Measurements from ENCODE around the gene CABLES1.
"Not testable (repeated sequence)": the region's sequence is repeated elsewhere in the genome, so short reads cannot be mapped to it uniquely, and the experiment has no call there.

CABLES1 gene

DNA sequence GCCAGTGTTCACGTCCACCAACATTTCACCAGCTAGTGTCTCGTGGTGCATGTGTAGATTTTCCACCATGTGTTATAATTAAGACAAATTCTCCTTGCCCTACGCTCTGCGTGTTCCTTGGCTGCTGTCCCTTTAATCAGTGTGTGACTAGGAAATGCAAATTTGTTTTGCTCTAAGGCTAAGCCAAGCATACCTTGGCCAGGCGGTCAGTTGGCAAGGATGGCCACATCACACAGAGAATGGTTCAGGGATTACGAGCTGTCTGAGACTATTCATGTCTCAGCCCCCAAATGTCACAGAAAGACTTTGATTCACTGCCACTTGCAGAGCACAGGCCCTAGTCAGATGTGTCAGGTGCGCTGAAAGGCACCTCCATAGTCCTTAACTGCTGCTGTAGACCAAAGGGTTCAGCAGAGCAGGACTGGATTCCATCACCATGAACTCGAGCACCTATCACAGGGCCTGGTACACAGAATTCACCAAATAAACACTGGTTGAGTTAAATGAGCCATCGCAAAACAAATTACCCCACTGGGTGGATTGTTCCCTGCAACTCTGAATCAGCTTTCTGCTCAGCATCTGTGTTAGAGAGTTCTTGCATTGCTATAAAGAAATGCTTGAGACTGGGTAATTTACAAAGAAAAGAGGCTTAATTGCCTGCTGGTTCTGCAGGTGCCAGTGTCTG lies 128.4 kb downstream of the CABLES1 start:
- H3K4me3 Mint-ChIP-seq, result no peak overlapping the region
- no peak overlapping the region for H3K27ac Mint-ChIP-seq
- peaks cover 26% of the 10 kb centered on the region for H3K4me1 Mint-ChIP-seq (ENCODE audit: low read depth)
- peaks cover 2% of the 10 kb centered on the region for H3K36me3 Mint-ChIP-seq (ENCODE audit: low read depth)
- H3K27me3 Mint-ChIP-seq (ENCODE audit: low read depth), result no peaks in the 10 kb centered on the region
- H3K9me3 Mint-ChIP-seq, result no peaks in the 10 kb centered on the region

DNA sequence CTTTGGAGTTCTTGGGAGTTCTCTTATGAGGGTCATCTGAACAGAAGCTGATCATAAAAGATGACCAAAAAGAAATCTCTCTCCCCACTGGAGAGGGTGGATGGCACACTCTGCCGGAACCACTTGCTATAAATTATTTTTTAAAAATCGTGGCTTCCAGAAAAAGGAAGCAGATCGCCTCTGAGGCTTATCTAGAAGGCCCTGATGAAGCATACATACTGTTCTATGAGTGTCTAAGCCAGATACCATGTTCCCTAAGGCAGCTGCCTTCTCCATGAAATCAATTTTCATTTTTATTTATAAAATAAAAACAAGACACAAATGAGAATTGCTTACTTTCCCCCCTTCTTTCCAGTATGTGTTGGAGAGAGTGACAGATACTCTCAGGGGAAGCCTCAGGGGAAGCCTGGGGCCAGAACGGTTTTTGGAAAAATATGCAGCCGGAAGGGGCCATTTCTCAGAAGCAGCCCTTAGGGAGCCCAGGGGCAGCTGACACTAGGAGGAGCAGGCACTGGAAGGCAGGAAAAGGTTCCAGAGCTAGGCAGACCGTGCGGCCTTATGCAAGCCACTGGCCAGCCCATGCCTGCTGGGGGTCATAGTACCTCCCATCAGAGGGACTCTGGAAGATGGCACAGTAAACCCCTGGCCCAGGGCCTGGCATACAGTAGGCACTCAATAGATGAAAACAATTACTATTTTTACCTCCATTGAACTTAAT lies 130.6 kb downstream of the CABLES1 start:
- Mint-ChIP-seq H3K36me3 (ENCODE audit: low read depth) (peaks cover 9% of the 10 kb centered on the region), H3K27ac (no peak overlapping the region), H3K27me3 (ENCODE audit: low read depth) (no peaks in the 10 kb centered on the region), H3K9me3 (peaks cover 19% of the 10 kb centered on the region), H3K4me3 (no peak overlapping the region), H3K4me1 (ENCODE audit: low read depth) (peaks cover 12% of the 10 kb centered on the region)

DNA sequence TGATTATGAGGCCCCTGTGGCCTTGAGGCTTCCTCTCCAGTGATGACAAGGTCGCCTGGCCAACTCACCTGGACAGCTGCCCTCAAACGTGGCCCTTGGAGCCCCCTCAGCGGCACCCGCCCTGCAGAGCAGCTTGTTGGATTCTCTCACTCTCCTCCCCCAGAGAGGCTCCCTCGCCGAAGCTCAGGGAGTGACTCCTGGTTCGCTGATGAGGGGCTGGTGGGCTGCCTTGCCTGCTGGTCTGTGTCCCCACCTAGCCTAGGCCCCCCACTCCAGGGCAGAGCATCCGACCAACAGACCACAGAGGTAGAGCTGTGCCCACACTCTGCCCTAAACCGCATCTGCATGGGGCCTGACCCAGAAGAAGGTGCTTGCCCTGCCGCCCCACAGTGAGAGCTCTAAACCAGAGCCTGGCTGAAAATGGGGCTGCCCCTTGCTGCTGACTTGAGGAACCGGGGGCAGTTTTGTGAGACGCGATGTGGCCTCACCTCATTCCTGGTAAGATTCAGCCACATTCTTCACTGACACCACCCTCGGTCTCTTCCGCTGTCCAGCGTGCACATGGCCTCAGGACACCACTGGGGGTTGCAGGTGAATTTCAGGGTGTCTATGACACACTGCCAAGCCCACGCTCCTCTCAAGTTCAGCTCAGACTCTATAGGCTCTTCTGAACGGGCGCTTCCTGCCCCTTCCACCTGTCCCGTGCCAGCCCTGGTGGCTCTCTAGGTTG lies 131.6 kb downstream of the CABLES1 start:
- H3K4me1 Mint-ChIP-seq (ENCODE audit: low read depth), result peaks cover 10% of the 10 kb centered on the region
- peaks cover 26% of the 10 kb centered on the region for H3K9me3 Mint-ChIP-seq
- H3K36me3 Mint-ChIP-seq (ENCODE audit: low read depth), result peaks cover 11% of the 10 kb centered on the region
- no peak overlapping the region for H3K4me3 Mint-ChIP-seq
- H3K27ac Mint-ChIP-seq, result no peak overlapping the region
- H3K27me3 Mint-ChIP-seq (ENCODE audit: low read depth), result no peaks in the 10 kb centered on the region

DNA sequence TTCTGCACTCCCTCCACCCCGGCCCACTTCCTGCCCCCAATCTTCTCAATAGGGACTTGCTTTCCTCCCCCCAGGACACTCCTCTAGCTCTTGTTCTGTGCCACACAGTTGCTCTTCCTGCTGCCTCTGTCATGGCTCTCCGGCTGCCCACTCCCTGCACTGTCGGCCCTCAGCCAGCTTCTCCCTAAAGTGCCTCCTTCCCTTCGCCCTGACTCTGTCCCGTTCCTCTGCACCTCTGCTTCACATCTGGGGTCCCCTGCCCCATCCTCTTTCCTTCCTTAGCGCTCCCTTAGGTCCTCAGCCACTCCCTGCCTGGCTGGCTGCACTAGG lies 132.1 kb downstream of the CABLES1 start:
- Mint-ChIP-seq H3K27ac (no peak overlapping the region), H3K4me1 (ENCODE audit: low read depth) (peaks cover 10% of the 10 kb centered on the region), H3K9me3 (peaks cover 26% of the 10 kb centered on the region)

DNA sequence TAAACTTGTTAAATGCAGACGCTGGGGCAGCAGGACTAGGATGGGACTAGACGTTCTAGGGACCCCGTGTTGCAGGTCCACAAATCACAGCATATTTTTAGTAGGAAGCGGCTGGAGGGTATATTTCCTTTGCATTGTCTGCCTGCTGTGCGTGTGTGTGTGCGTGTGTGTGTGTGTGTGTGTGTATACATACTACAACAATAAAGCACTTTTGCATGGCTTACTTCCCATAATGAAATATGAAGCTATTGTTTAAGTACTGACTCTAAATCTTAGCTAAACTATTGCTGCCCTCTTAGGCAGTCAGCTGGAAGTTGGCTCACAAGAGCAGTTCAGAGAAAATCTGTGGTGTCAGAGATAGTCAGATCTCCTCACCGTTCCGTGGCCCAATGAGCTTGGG lies 133.4 kb downstream of the CABLES1 start:
- H3K27me3 Mint-ChIP-seq (ENCODE audit: low read depth), result no peaks in the 10 kb centered on the region
- H3K4me1 Mint-ChIP-seq (ENCODE audit: low read depth), result peaks cover 10% of the 10 kb centered on the region
- H3K9me3 Mint-ChIP-seq, result peaks cover 26% of the 10 kb centered on the region
- no peak overlapping the region for H3K4me3 Mint-ChIP-seq
- H3K27ac Mint-ChIP-seq, result no peak overlapping the region
- peaks cover 11% of the 10 kb centered on the region for H3K36me3 Mint-ChIP-seq (ENCODE audit: low read depth)

More for the DNA sequence above, 132.1 kb downstream of the CABLES1 start:
- Mint-ChIP-seq H3K4me3 (no peak overlapping the region), H3K36me3 (ENCODE audit: low read depth) (peaks cover 11% of the 10 kb centered on the region), H3K27me3 (ENCODE audit: low read depth) (no peaks in the 10 kb centered on the region)

DNA sequence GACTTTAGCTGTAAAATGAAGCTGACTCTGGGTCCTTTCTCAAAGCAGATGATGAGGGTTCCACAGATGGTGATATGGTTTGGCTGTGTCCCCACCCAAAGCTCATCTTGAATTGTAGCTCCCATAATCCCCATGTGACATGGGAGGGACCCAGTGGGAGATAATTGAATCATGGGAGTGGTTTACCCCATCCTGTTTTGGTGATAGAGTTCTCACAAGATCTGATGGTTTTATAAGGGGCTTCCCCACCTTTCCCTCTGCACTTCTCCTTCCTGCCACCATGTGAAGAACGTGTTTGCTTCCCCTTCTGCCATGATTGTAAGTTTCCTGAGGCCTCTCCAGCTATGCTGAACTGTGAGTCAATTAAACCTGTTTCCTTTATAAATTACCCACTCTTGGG lies 133.8 kb downstream of the CABLES1 start:
- not testable (repeated sequence) for H3K27ac Mint-ChIP-seq; H3K27me3 Mint-ChIP-seq (ENCODE audit: low read depth)

DNA sequence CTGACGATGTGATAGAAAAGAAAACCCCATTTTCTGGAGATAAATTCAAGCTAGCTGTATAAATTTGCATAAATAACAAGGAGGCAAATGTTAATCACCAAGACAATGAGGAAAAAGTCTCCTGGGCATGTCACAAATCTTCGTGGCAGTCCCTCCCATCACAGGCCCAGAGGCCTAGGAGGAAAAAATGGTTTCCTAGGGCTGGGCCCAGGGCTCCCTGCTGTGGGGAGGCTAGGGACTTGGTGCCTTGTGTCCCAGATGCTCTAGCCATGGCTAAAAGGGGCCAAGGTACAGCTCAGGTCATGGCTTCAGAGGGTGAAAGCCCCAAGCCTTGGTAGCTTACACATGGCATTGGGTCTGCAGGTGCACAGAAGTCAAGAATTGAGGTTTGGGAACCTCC lies 134.6 kb downstream of the CABLES1 start:
- Mint-ChIP-seq H3K4me1 (ENCODE audit: low read depth) (peaks cover 10% of the 10 kb centered on the region), H3K27me3 (ENCODE audit: low read depth) (no peaks in the 10 kb centered on the region), H3K36me3 (ENCODE audit: low read depth) (peaks cover 11% of the 10 kb centered on the region), H3K27ac (no peak overlapping the region), H3K9me3 (peaks cover 26% of the 10 kb centered on the region), H3K4me3 (no peak overlapping the region)

More for the DNA sequence above, 133.8 kb downstream of the CABLES1 start:
- peaks cover 26% of the 10 kb centered on the region for H3K9me3 Mint-ChIP-seq
- H3K36me3 Mint-ChIP-seq (ENCODE audit: low read depth), result peaks cover 11% of the 10 kb centered on the region
- H3K4me3 Mint-ChIP-seq; H3K4me1 Mint-ChIP-seq (ENCODE audit: low read depth): not testable (repeated sequence)

DNA sequence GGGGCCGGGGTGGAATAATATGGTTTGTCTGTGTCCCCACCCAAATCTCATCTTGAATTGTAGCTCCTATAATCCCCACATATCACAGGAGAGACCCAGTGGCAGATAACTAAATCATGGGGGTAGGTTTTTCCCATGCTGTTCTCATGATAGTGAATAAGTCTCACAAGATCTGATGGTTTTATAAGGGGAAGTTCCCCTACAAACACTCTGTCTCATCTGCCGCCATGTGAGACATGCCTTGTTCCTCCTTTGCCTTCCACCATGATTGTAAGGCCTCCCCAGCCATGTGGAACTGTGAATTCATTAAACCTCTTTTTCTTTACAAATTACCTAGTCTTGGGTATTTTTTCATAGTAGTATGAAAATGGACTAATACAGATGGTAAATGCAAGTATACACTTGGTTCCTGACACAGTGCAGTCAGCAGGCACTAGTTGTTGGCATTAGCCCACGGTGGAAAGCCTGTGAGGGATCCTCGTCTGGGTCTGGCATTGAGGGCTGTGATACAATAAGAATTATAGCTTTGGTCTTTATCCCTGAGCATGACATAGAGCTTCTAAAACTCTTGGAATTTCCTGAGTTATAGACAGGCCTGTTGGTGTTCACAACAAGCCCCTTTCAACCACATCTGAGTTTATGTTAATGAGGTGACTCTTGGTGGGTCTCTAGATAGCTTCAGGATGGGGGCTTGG lies 135.8 kb downstream of the CABLES1 start:
- Mint-ChIP-seq H3K27ac (no peak overlapping the region), H3K36me3 (ENCODE audit: low read depth) (peaks cover 11% of the 10 kb centered on the region), H3K27me3 (ENCODE audit: low read depth) (no peaks in the 10 kb centered on the region), H3K9me3 (peaks cover 26% of the 10 kb centered on the region), H3K4me1 (ENCODE audit: low read depth) (peaks cover 10% of the 10 kb centered on the region), H3K4me3 (no peak overlapping the region)

DNA sequence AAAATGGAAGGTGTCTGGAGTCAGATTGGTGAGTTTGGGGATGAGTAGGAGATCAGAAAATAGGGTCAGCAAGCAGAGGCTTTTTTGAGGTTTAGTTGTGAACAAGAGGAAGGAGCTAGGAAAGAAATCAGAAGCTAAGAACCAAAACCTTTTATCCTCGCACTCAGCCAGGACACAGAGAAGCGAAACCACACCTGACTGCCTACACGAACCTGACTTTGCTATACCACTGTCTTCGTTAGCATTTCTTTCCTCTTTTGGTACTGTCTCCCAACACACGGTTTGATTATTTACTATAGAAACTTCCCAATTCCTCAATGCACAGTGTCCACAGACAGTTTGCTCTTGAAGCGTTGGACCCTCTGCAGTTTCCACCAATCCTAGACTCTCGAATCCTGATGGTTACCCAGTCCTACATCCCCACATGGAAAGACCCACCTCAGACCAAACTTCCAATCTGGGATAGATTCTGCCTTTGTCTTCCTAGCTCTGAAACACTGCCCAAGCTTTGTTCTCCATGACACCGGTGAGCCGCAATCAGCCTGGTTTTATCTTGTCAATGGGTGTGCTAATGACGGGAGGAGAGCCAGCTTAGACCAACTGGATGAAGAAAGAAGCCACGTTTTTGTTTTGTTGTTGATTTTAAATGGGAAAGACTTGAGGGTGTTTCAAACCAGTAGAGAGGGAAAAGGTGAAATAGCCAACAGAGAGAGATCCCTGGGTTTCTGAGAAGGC lies 137.4 kb downstream of the CABLES1 start:
- Mint-ChIP-seq H3K9me3 (peaks cover 31% of the 10 kb centered on the region), H3K4me3 (no peak overlapping the region), H3K4me1 (ENCODE audit: low read depth) (peaks cover 5% of the 10 kb centered on the region), H3K27me3 (ENCODE audit: low read depth) (no peaks in the 10 kb centered on the region), H3K36me3 (ENCODE audit: low read depth) (peaks cover 16% of the 10 kb centered on the region), H3K27ac (no peak overlapping the region)

DNA sequence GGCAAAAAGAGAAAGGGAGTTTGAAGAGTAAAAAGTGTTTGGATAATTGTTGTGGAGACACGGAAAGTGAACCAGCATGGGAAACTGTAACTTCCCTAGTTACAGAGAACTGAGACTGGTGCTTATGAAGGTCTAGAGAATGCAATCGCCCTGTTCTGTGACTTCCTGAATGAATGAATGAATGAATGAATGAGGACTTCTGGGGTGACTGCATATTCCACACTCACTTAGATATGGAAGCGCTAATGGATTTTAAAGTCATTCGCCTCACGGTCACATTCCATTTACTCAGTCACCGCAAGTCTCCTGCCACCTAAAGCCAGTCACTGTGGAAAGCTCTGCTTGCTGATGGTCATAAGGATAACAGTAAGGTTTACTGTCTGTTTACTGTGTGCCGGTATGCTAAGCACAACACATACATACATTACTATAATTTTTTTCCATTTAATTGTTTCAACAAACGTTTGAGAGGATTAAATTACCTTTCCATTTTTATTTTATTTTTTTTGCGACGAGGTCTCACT lies 138.2 kb downstream of the CABLES1 start:
- H3K36me3 Mint-ChIP-seq (ENCODE audit: low read depth), result peaks cover 15% of the 10 kb centered on the region
- no peaks in the 10 kb centered on the region for H3K27me3 Mint-ChIP-seq (ENCODE audit: low read depth)
- no peak overlapping the region for H3K27ac Mint-ChIP-seq
- no peak overlapping the region for H3K4me3 Mint-ChIP-seq
- peaks cover 37% of the 10 kb centered on the region for H3K9me3 Mint-ChIP-seq
- H3K4me1 Mint-ChIP-seq (ENCODE audit: low read depth), result peaks cover 2% of the 10 kb centered on the region

DNA sequence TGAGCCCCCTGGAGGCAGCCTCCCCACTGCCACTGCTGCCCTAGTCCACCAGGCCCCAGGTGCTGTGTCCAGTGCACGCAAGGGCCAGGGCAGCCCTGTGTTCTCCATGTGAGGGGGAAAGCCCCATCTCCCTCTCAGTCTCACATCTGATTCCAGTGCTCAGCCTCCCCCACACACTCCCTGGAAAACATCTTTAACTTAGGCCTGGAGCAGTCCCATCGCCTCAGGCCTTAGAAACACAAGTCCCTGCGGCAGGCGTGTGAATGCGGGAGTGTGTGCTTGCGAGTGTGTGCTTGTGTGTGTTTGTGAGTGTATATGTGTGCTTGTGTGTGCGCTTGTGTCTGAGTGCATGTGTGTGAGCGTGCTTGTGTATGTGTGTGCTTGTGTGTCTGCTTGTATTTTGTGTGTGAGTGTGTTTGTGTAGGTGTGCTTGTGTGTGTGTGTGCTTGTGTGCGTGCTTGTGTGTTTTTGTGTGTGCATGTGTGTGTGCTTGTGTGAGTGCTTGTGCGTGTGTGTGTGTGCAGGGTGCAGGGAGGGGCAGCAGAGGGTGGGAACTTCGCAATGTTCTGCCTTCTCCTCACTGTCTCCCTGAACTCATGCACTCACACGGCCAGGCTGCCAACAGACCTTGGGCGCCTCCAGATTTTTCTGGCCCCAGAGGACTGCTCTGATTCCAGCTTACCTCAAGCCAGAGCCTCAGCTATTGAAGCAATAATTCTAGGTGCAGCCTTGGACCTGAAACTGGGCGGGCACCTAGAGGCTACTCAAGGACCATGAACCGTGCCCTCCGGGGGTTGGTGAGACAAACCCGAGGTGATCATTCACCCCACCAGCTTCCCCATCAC lies 139.6 kb downstream of the CABLES1 start:
- Mint-ChIP-seq H3K9me3 (peaks cover 27% of the 10 kb centered on the region), H3K4me3 (no peak overlapping the region), H3K27ac (no peak overlapping the region), H3K27me3 (ENCODE audit: low read depth) (no peaks in the 10 kb centered on the region), H3K4me1 (ENCODE audit: low read depth) (no peaks in the 10 kb centered on the region), H3K36me3 (ENCODE audit: low read depth) (peaks cover 8% of the 10 kb centered on the region)

DNA sequence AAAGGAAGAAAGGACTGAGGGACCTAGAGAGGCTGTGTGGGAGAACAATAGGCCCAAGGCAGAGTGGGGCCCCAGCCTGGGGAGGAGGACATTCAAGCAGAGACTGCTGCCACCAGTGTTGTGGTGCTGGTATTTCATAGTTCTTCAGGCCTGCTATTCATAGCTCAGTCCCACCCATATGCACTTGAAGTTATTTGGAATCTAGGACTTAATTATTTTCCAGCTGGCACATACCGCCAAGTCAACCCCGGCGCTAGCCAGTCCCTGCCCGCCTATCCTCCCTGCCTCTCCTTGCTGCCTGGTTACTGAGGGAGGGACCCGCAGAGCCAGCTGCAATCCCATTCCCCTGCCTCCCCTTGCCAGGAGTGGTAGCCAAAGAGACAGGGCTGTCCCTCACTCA lies 141.2 kb downstream of the CABLES1 start:
- Mint-ChIP-seq H3K9me3 (peaks cover 11% of the 10 kb centered on the region), H3K4me1 (ENCODE audit: low read depth) (no peaks in the 10 kb centered on the region), H3K4me3 (no peak overlapping the region), H3K27me3 (ENCODE audit: low read depth) (no peaks in the 10 kb centered on the region), H3K27ac (no peak overlapping the region), H3K36me3 (ENCODE audit: low read depth) (peaks cover 6% of the 10 kb centered on the region)

DNA sequence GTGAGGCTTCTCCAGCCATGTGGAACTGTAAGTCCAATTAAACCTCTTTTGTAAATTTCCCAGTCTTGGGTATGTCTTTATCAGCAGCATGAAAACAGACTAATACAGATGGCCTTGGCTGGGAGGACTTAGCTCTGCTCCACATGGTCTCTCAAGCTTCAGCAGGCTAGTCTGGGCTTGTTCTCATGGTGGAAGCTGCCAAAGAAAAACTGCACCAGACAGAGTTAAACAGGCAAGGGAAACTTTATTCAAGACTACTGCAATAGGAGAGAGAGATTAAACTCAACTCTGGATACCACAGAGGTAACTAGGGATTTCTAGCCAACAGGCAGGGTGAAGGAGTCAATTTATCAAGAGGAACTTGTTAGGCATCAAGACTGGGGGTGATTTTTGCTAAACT lies 142.1 kb downstream of the CABLES1 start:
- no peak overlapping the region for H3K4me3 Mint-ChIP-seq
- H3K27ac Mint-ChIP-seq, result no peak overlapping the region
- no peaks in the 10 kb centered on the region for H3K27me3 Mint-ChIP-seq (ENCODE audit: low read depth)
- H3K4me1 Mint-ChIP-seq (ENCODE audit: low read depth), result no peaks in the 10 kb centered on the region
- H3K36me3 Mint-ChIP-seq (ENCODE audit: low read depth), result peaks cover 6% of the 10 kb centered on the region
- H3K9me3 Mint-ChIP-seq, result peaks cover 11% of the 10 kb centered on the region

All from T-helper 1 cell treated with Interleukin-12 subunit alpha and Interleukin-12 subunit beta and Interleukin-4 antibody, amounts not matched to agents 30 μg/mL and 1 μg/mL, for 36 hours (primary cell).